Neural crest cell (in vitro differentiated cells): ENCODE data around the gene SPRED3. TPM values are rescaled to one million over a fixed set of nuclear protein-coding genes. Genes with fewer than 3 reads are reported as not detected.
"Not testable (repeated sequence)": the region's sequence is repeated elsewhere in the genome, so short reads cannot be mapped to it uniquely, and the experiment has no call there.

Experiments
- DNase-seq: peaks from one replicate; pipeline ENCODE4 v3.0.0; 2021; ENCODE audit warnings: low read depth, mixed read lengths, low spot score
- H3K27ac Mint-ChIP-seq: one replicate; pipeline ENCODE4 v1.8.0; 2021; ENCODE audit warnings: mild to moderate bottlenecking, mixed read lengths; ENCODE audit not compliant: unreplicated experiment
- H3K27me3 Mint-ChIP-seq: 2 replicates; pipeline ENCODE4 v1.8.0; 2021; ENCODE audit warnings: low read depth, mild to moderate bottlenecking, mixed read lengths
- H3K36me3 Mint-ChIP-seq: 2 replicates; pipeline ENCODE4 v1.8.0; 2021; ENCODE audit warnings: low read depth, mild to moderate bottlenecking, mixed read lengths
- H3K4me1 Mint-ChIP-seq: 2 replicates; pipeline ENCODE4 v1.8.0; 2021; ENCODE audit warnings: mixed read lengths
- H3K4me3 Mint-ChIP-seq: one replicate; pipeline ENCODE4 v1.8.0; 2021; ENCODE audit warnings: mild to moderate bottlenecking, mixed read lengths
- H3K9me3 Mint-ChIP-seq: 2 replicates; pipeline ENCODE4 v1.8.0; 2021; ENCODE audit warnings: mixed read lengths
- CTCF ChIP-seq: fragments of 200-600 bp; sonication (generic); conservative IDR thresholded peaks from 2 replicates; pipeline ENCODE4 v1.5.0; 2021; ENCODE audit warnings: antibody characterized with exemption, mild to moderate bottlenecking
- total RNA-seq: library from RNA; stranded (reverse); gene quantifications from 2 replicates; pipeline ENCODE4 v1.2.1, GENCODE V29; 2021

SPRED3 gene
- total RNA-seq, 1 donor from 2014 or later, result 12.0 TPM

DNA sequence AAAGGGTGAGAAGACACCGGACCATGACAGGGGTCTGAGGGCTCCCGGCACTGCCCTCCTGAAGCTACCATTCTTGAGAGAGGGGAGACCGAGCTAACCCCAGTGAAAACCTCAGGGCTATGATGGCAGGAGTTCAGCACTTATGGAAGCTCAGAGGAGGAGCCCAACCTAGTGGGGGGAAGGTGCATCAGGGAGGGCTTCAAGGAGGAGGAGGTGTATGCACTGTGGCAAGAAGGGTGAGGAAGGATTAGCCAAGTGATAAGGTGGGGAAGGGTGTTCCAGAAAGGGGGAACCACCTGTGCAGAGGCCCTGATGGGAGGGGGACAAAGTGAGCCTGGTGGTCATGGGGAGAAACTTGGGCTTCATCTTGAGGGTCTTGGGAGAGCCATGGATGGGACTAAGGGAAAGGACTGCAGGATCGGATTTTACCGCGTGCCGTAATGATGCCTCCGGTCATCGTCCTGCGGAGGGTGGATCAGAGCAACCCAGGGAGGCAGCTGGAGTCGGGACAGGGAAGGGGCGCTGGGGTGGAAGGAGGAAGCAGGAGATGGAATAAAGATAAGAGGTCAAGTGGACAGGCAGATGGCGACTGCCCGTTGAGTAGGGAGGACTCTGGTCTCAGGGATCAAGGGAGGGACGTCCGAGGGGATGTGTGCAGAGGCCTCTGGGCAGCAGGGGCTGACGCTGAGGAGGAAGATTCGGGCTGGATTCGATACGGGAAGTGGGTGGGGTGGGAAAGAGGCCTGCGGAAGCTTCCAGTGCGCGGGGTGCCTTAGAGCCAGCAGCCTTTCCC is 27.5 kb upstream of the SPRED3 start:
- TF ChIP-seq CTCF, result no peak
- Mint-ChIP-seq H3K27ac (no peak overlapping the region), H3K4me3 (peak overlapping the region; percentile 85), H3K27me3 (peaks cover 67% of the 10 kb centered on the region), H3K36me3 (no peaks in the 10 kb centered on the region), H3K4me1 (peaks cover 9% of the 10 kb centered on the region), H3K9me3 (no peaks in the 10 kb centered on the region)
- DNase-seq, result no peak

DNA sequence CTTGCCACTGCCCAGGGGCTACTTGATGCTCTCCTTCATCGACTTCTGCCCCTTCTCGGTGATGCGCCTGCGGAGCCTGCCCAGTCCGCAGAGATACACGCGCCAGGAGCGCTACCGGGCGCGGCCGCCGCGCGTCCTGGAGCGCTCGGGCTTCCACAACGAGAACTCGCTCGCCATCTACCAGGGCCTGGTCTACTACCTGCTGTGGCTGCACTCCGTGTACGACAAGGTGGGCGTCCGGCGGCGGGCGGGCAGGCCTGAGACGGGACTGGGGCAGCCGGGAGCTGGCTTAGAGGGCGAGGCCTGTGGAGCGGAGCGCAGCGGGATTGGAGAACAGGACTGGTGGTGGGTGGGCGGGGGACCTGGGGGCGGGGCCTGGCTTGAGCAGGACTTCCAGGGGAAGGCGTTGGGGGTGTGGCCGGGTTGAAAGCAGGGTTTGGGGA is 26.8 kb upstream of the SPRED3 start:
- TF ChIP-seq CTCF, result peak; percentile 48
- Mint-ChIP-seq H3K27me3 (peaks cover 61% of the 10 kb centered on the region), H3K4me3 (peak overlapping the region; percentile 85), H3K4me1 (peaks cover 9% of the 10 kb centered on the region), H3K36me3 (no peaks in the 10 kb centered on the region), H3K27ac (no peak overlapping the region), H3K9me3 (no peaks in the 10 kb centered on the region)
- DNase-seq, result peak; percentile 65

GRCh38 chr19:38362076-38362945 is 26.2 kb upstream of the SPRED3 start:
- DNase-seq, result peak; percentile 63
- Mint-ChIP-seq H3K9me3 (no peaks in the 10 kb centered on the region), H3K27me3 (peaks cover 58% of the 10 kb centered on the region), H3K36me3 (no peaks in the 10 kb centered on the region), H3K27ac (no peak overlapping the region), H3K4me3 (peak overlapping the region; percentile 85), H3K4me1 (peaks cover 9% of the 10 kb centered on the region)
- no peak for TF ChIP-seq CTCF

GRCh38 chr19:38362946-38363688 is 25.4 kb upstream of the SPRED3 start:
- H3K4me3 Mint-ChIP-seq, result peak overlapping the region; percentile 56
- H3K27me3 Mint-ChIP-seq, result peaks cover 52% of the 10 kb centered on the region
- not testable (repeated sequence) for H3K4me1 Mint-ChIP-seq, H3K27ac Mint-ChIP-seq, H3K36me3 Mint-ChIP-seq, DNase-seq, H3K9me3 Mint-ChIP-seq

DNA sequence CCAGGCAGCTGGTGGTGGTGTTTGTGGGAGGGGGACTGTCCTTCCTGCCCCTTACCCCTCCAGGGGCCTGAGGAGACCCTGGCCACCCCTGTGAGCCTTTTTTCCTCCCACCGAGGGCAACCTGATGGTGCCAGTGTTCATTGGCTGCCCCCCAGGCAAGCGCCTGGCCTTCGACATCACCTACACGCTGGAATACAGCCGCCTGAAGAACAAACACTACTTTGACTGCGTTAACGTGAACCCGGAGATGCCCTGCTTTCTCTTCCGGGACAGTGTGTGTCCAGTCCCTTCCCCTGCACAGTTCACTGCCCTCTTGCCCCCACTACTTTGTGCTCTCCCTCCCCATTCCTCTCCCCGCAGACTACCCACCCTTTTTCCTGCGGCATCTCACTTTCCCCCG is 21.5 kb upstream of the SPRED3 start:
- H3K36me3 Mint-ChIP-seq, result no peaks in the 10 kb centered on the region
- no peak for TF ChIP-seq CTCF
- H3K4me1 Mint-ChIP-seq, result no peaks in the 10 kb centered on the region
- H3K27me3 Mint-ChIP-seq, result peaks cover 33% of the 10 kb centered on the region
- H3K27ac Mint-ChIP-seq, result no peak overlapping the region
- no peaks in the 10 kb centered on the region for H3K9me3 Mint-ChIP-seq
- H3K4me3 Mint-ChIP-seq, result no peak overlapping the region
- DNase-seq, result no peak
